Mesenchymal stem cell (in vitro differentiated cells and primary cell): ENCODE data around the gene MMP25. TPM values are rescaled to one million over a fixed set of nuclear protein-coding genes. Genes with fewer than 3 reads are reported as not detected.

ENCODE experiments used
- DNase-seq: peaks from one replicate; pipeline ENCODE4 v3.0.0-alpha.2; 2013
- H2AFZ ChIP-seq: one replicate; pipeline ENCODE4 v1.6.1; 2013; ENCODE audit warnings: low read depth, mild to moderate bottlenecking, control low read depth, inconsistent platforms, low read length, moderate library complexity
- H2AK5ac ChIP-seq: 2 replicates; pipeline ENCODE4 v1.6.1; 2013; ENCODE audit warnings: low read length, moderate library complexity, mild to moderate bottlenecking, inconsistent platforms; ENCODE audit not compliant: severe bottlenecking
- H2BK120ac ChIP-seq: one replicate; pipeline ENCODE4 v1.6.1; 2013; ENCODE audit warnings: low read depth, mild to moderate bottlenecking, inconsistent platforms, low read length, moderate library complexity
- H2BK12ac ChIP-seq, 2 experiments: one replicate each; pipeline ENCODE4 v1.6.1; 2013; ENCODE audit warnings: inconsistent platforms in 2 of 2, low read length in 2 of 2, mild to moderate bottlenecking in 2 of 2, moderate library complexity in 2 of 2, control low read depth in 1 of 2
- H2BK15ac ChIP-seq: one replicate; pipeline ENCODE4 v1.6.1; 2013; ENCODE audit warnings: mild to moderate bottlenecking, low read depth, inconsistent platforms; ENCODE audit not compliant: poor library complexity, severe bottlenecking
- H2BK5ac ChIP-seq: 2 replicates; pipeline ENCODE4 v1.6.1; 2013; ENCODE audit warnings: low read depth, mild to moderate bottlenecking, low read length, control low read depth, inconsistent platforms; ENCODE audit not compliant: poor library complexity, severe bottlenecking
- H3K14ac ChIP-seq, 2 experiments: one replicate each; pipeline ENCODE4 v1.6.1; 2013; ENCODE audit warnings: inconsistent platforms in 2 of 2, low read length in 2 of 2, control low read depth in 1 of 2, mild to moderate bottlenecking in 1 of 2, moderate library complexity in 1 of 2
- H3K18ac ChIP-seq, 2 experiments: one replicate each; pipeline ENCODE4 v1.6.1; 2013; ENCODE audit warnings: inconsistent platforms in 2 of 2, low read length in 2 of 2, control low read depth in 1 of 2, low read depth in 1 of 2, mild to moderate bottlenecking in 1 of 2
- H3K23ac ChIP-seq, 2 experiments: one replicate each; pipeline ENCODE4 v1.6.1; 2013; ENCODE audit warnings: inconsistent platforms in 2 of 2, low read length in 2 of 2, mild to moderate bottlenecking in 2 of 2, moderate library complexity in 2 of 2, control low read depth in 1 of 2
- H3K27ac ChIP-seq: 2 replicates; pipeline ENCODE4 v1.5.1; 2013; ENCODE audit warnings: mild to moderate bottlenecking, moderate library complexity, low read length, control low read depth, inconsistent platforms; ENCODE audit not compliant: poor library complexity, severe bottlenecking
- H3K27me3 ChIP-seq, 2 experiments: 2 replicates each; pipeline versions ENCODE4 v1.6.1 to v1.7.0; 2013; ENCODE audit warnings: low read length in 2 of 2, mild to moderate bottlenecking in 2 of 2, moderate library complexity in 2 of 2, control low read depth in 1 of 2, inconsistent platforms in 1 of 2; ENCODE audit not compliant: control insufficient read depth in 1 of 2, insufficient read depth in 1 of 2
- H3K36me3 ChIP-seq, 2 experiments: 2 replicates each; pipeline versions ENCODE4 v1.6.1 to v1.7.0; 2013; ENCODE audit warnings: low read length in 2 of 2, control low read depth in 1 of 2, inconsistent platforms in 1 of 2, low read depth in 1 of 2, mild to moderate bottlenecking in 1 of 2; ENCODE audit not compliant: insufficient read depth in 2 of 2, control insufficient read depth in 1 of 2
- H3K4ac ChIP-seq, 2 experiments: one replicate each; pipeline ENCODE4 v1.6.1; 2013; ENCODE audit warnings: inconsistent platforms in 2 of 2, low read length in 2 of 2, mild to moderate bottlenecking in 2 of 2, moderate library complexity in 2 of 2, control low read depth in 1 of 2, low read depth in 1 of 2
- H3K4me1 ChIP-seq: 2 replicates; pipeline ENCODE4 v1.6.1; 2013; ENCODE audit warnings: low read depth, low read length, control low read depth; ENCODE audit not compliant: control insufficient read depth, insufficient read depth
- H3K4me2 ChIP-seq: 2 replicates; pipeline ENCODE4 v1.6.1; 2013; ENCODE audit warnings: low read length, mild to moderate bottlenecking, inconsistent platforms; ENCODE audit not compliant: poor library complexity, severe bottlenecking
- H3K4me3 ChIP-seq, 2 experiments: 2 replicates each; pipeline versions ENCODE4 v1.5.1 to v1.7.0; 2013; ENCODE audit warnings: low read length in 2 of 2, mild to moderate bottlenecking in 2 of 2, control low read depth in 1 of 2, low read depth in 1 of 2; ENCODE audit not compliant: insufficient read depth in 1 of 2
- H3K79me1 ChIP-seq: replicated peaks from 2 replicates; pipeline ENCODE4 v1.6.1; 2013; ENCODE audit warnings: mild to moderate bottlenecking, control low read depth, low read length, inconsistent platforms; ENCODE audit not compliant: poor library complexity, severe bottlenecking
- H3K9ac ChIP-seq: 2 replicates; pipeline ENCODE4 v1.7.0; 2013; ENCODE audit warnings: mild to moderate bottlenecking, low read length, moderate library complexity
- H3K9me3 ChIP-seq: 2 replicates; pipeline ENCODE4 v1.7.0; 2013; ENCODE audit warnings: mild to moderate bottlenecking, low read length; ENCODE audit not compliant: control insufficient read depth
- H4K8ac ChIP-seq: one replicate; pipeline ENCODE4 v1.6.1; 2013; ENCODE audit warnings: inconsistent platforms, mild to moderate bottlenecking, low read length, moderate library complexity
- H4K91ac ChIP-seq: one replicate; pipeline ENCODE4 v1.6.1; 2013; ENCODE audit warnings: mild to moderate bottlenecking, low read length, inconsistent platforms
- WGBS: methylation state at CpG from one replicate; pipeline ENCODE4 v1.1.7; 2013; ENCODE audit warnings: mixed read lengths; 5-methylcytosine and 5-hydroxymethylcytosine counted together
- polyA plus RNA-seq, 2 experiments: library from polyadenylated mRNA; stranded (reverse); fragments of 200-250 nt; gene quantifications; one replicate each; pipeline ENCODE4 v1.2.3, GENCODE V29; 2013

Gene MMP25, protein sequence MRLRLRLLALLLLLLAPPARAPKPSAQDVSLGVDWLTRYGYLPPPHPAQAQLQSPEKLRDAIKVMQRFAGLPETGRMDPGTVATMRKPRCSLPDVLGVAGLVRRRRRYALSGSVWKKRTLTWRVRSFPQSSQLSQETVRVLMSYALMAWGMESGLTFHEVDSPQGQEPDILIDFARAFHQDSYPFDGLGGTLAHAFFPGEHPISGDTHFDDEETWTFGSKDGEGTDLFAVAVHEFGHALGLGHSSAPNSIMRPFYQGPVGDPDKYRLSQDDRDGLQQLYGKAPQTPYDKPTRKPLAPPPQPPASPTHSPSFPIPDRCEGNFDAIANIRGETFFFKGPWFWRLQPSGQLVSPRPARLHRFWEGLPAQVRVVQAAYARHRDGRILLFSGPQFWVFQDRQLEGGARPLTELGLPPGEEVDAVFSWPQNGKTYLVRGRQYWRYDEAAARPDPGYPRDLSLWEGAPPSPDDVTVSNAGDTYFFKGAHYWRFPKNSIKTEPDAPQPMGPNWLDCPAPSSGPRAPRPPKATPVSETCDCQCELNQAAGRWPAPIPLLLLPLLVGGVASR
- 0.01 TPM for polyA plus RNA-seq (2013, experiment 1 of 2)
- 0.01 TPM for polyA plus RNA-seq (2013, experiment 2 of 2)

DNA sequence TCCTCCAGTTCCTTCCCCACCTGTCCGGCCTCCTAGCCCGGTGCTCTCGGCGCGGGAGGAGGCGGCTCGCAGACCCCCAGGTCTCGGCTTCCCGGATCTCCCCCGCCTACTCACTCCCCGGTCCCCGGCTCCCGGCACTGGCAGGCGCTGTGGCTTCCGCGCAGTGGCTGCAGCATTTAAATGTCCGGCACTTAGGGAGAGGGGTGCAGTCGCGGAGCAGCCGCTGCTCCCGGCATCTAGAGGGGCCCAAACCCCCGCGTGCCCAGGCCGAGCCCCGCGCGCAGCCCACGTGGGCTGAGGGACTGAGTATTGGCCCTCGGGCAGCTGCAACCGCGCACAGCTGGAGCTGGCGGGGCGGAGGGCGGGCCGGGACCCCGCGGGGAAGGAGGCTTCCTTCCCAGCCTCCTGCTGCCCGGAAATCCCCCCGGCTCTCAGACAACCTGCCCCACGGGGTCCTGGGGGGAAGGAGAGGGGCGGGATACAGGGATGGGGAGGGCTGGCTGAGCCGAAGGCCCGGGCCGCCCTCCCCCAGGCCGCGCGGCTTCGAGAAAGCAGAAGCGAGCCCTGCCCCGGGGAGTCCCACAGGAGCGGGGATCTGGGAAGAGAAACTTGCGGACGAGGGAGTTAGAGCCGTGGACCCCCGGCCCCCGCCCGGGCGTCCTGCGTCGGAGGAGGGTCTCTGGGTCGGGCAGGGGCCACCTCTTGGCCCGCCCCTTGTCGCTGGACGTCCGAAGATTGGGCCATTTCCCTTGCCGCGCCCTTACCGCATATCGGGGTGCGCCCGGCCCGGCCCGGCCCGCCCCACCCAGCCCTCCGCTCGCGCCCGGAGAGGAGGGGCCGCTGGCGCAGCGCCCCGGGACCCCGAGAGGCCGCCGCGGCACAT is at the start of gene MMP25:
MMP25 (plus strand) TSS at position 804 of the 883 bp plus-strand sequence. CDS start 357 bp downstream, outside the sequence.
- no peak within 1 kb of the TSS for H2BK15ac ChIP-seq
- whole genome bisulfite sequencing: under 1% methylated on average over 57 of the region's 86 CpGs
- H3K18ac ChIP-seq: no peak within 1 kb of the TSS
- H4K91ac ChIP-seq: no peak within 1 kb of the TSS
- peaks cover 74 to 78% of the 10 kb centered on the region in 2 experiments for H3K27me3 ChIP-seq
- no peak within 1 kb of the TSS for H2BK12ac ChIP-seq
- H2AFZ ChIP-seq: peak within 1 kb of the TSS; percentile 77
- no peak within 1 kb of the TSS for H3K4ac ChIP-seq
- no peak within 1 kb of the TSS for H2BK5ac ChIP-seq
- H3K79me1 ChIP-seq: no peaks in the 10 kb centered on the region
- H3K27ac ChIP-seq: no peak within 1 kb of the TSS
- no peak within 1 kb of the TSS for H2BK120ac ChIP-seq
- H3K14ac ChIP-seq: no peak within 1 kb of the TSS
- no peaks in the 10 kb centered on the region for H3K36me3 ChIP-seq
- peak within 1 kb of the TSS; percentile 52 to 72 for H3K4me3 ChIP-seq
- H3K9me3 ChIP-seq: no peaks in the 10 kb centered on the region
- no peak for DNase-seq
- H3K23ac ChIP-seq: peak within 1 kb of the TSS in 1 of 2 experiments; percentile 93
- no peak within 1 kb of the TSS for H4K8ac ChIP-seq
- peaks cover 16% of the 10 kb centered on the region for H3K4me1 ChIP-seq
- H3K4me2 ChIP-seq: peak within 1 kb of the TSS; percentile 94
- H3K9ac ChIP-seq: no peak within 1 kb of the TSS
- no peak within 1 kb of the TSS for H2AK5ac ChIP-seq

DNA sequence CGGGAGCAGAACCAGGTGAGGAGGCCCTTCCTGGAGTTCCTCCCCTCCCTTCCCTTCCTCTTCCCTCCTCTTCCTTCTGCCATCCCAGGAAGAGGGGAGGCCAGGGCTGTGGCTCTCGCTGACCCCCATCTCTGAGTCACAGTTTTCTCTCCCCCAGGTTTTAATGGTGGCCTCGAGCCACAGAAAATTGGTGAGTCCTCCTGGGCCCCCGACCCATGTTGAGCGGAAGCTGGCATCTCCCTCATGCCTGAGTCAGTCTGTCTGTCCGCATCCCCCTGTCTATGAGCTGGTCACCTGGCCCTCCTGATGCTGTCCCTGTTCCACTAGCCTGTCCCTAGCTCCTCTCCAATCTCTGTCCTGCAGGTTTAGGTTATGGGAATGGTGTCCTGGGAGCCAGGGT is 46.4 kb upstream of the MMP25 start:
- H3K9ac ChIP-seq: no peak overlapping the region
- no peak overlapping the region for H2BK5ac ChIP-seq
- H3K27ac ChIP-seq: no peak overlapping the region
- no peaks in the 10 kb centered on the region for H3K36me3 ChIP-seq
- H4K8ac ChIP-seq: no peak overlapping the region
- H3K4me3 ChIP-seq: no peak overlapping the region
- no peak overlapping the region for H3K4ac ChIP-seq
- H2AFZ ChIP-seq: no peak overlapping the region
- no peak overlapping the region for H2AK5ac ChIP-seq
- no peak overlapping the region for H3K14ac ChIP-seq
- 80% methylated on average over 5 of the region's 6 CpGs for WGBS
- DNase-seq: no peak
- no peak overlapping the region for H2BK15ac ChIP-seq
- H4K91ac ChIP-seq: no peak overlapping the region
- no peak overlapping the region for H2BK120ac ChIP-seq
- no peaks in the 10 kb centered on the region for H3K9me3 ChIP-seq
- H3K18ac ChIP-seq: no peak overlapping the region
- peaks cover 48 to 62% of the 10 kb centered on the region in 2 experiments for H3K27me3 ChIP-seq
- H3K79me1 ChIP-seq: no peaks in the 10 kb centered on the region
- no peak overlapping the region for H3K4me2 ChIP-seq
- no peak overlapping the region for H3K23ac ChIP-seq
- no peak overlapping the region for H2BK12ac ChIP-seq
- peaks cover 8% of the 10 kb centered on the region for H3K4me1 ChIP-seq

- no peak overlapping the region for H2BK12ac ChIP-seq
- no peak overlapping the region for H3K9ac ChIP-seq
- H2BK15ac ChIP-seq: no peak overlapping the region
- H4K91ac ChIP-seq: no peak overlapping the region
- no peak overlapping the region for H3K27ac ChIP-seq
- H3K9me3 ChIP-seq: no peaks in the 10 kb centered on the region
- peaks cover 8% of the 10 kb centered on the region for H3K4me1 ChIP-seq
- H2BK5ac ChIP-seq: no peak overlapping the region
- no peak overlapping the region for H2AFZ ChIP-seq
- no peak overlapping the region for H2BK120ac ChIP-seq
- H3K4ac ChIP-seq: no peak overlapping the region
- no peak overlapping the region for H3K14ac ChIP-seq
- no peak overlapping the region for H4K8ac ChIP-seq
- no peaks in the 10 kb centered on the region for H3K79me1 ChIP-seq
- no peak for DNase-seq
- no peak overlapping the region for H3K18ac ChIP-seq
- H3K27me3 ChIP-seq: peaks cover 52 to 64% of the 10 kb centered on the region in 2 experiments
- H3K23ac ChIP-seq: no peak overlapping the region
- no peaks in the 10 kb centered on the region for H3K36me3 ChIP-seq
- WGBS: 73% methylated on average over 4 of the region's 4 CpGs
- H3K4me2 ChIP-seq: no peak overlapping the region
- no peak overlapping the region for H3K4me3 ChIP-seq
- no peak overlapping the region for H2AK5ac ChIP-seq
Observed at GRCh38 chr16:3000540-3000939, 45.8 kb upstream of the MMP25 start.

GRCh38 chr16:3001316-3001715 is 45.0 kb upstream of the MMP25 start:
- Histone ChIP-seq H2BK120ac (no peak overlapping the region), H2BK12ac (no peak overlapping the region), H2AK5ac (no peak overlapping the region), H4K8ac (no peak overlapping the region), H2BK5ac (no peak overlapping the region), H3K36me3 (no peaks in the 10 kb centered on the region), H3K4me2 (no peak overlapping the region), H3K4me1 (peaks cover 8% of the 10 kb centered on the region), H3K27me3 (peaks cover 58 to 63% of the 10 kb centered on the region in 2 experiments), H3K27ac (no peak overlapping the region), H3K4me3 (no peak overlapping the region), H3K4ac (no peak overlapping the region), H3K23ac (no peak overlapping the region), H3K9me3 (no peaks in the 10 kb centered on the region), H3K14ac (no peak overlapping the region), H3K9ac (no peak overlapping the region), H3K79me1 (no peaks in the 10 kb centered on the region), H3K18ac (no peak overlapping the region), H4K91ac (no peak overlapping the region), H2BK15ac (no peak overlapping the region), H2AFZ (no peak overlapping the region)
- DNase-seq: no peak
- WGBS: 76% methylated on average over 12 of the region's 12 CpGs
